ENCODE data around the gene AFMID.

DNA sequence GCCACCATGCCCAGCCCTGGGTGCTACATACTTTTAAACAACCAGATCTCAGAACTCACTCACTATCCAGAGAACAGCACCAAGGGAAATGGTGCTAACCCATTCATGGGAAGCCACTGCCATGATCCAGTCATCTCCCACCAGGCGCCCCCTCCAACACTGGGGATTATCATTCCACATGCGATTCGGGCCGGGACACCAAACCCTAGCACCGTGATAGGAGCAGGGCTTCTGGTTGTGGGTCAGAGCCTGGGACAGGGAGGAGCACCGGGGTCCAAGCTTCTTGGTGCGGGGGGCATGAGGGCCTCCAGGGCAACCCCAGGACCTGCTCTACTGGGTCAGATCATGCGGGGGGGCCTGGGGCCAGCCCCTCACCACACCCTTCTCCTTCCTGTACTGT is 48.7 kb downstream of the AFMID start:
- TF ChIP-seq TCF7L2 (IDR thresholded peaks at IDR 0.05; ENCODE audit: low read depth, low read length), result no peak
- TF ChIP-seq, protein P1, sequence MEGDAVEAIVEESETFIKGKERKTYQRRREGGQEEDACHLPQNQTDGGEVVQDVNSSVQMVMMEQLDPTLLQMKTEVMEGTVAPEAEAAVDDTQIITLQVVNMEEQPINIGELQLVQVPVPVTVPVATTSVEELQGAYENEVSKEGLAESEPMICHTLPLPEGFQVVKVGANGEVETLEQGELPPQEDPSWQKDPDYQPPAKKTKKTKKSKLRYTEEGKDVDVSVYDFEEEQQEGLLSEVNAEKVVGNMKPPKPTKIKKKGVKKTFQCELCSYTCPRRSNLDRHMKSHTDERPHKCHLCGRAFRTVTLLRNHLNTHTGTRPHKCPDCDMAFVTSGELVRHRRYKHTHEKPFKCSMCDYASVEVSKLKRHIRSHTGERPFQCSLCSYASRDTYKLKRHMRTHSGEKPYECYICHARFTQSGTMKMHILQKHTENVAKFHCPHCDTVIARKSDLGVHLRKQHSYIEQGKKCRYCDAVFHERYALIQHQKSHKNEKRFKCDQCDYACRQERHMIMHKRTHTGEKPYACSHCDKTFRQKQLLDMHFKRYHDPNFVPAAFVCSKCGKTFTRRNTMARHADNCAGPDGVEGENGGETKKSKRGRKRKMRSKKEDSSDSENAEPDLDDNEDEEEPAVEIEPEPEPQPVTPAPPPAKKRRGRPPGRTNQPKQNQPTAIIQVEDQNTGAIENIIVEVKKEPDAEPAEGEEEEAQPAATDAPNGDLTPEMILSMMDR (IDR thresholded peaks at IDR 0.05), result no peak
- TF ChIP-seq POLR2AphosphoS5 (IDR thresholded peaks at IDR 0.05; ENCODE audit: low read depth, low read length), result no peak
- no peak for TF ChIP-seq REST (IDR thresholded peaks at IDR 0.05; ENCODE audit: insufficient read depth in 1 of 2, low read depth in 2 of 2, low read length in 1 of 2)
